Neuronal stem cell (in vitro differentiated cells): ENCODE results near the gene NRXN3.

ENCODE experiments used
- DNase-seq: peaks from one replicate; pipeline ENCODE4 v3.0.0-alpha.2; 2013; ENCODE audit warnings: low spot score
- H2AFZ ChIP-seq: one replicate; pipeline ENCODE4 v1.6.1; 2013; ENCODE audit warnings: mild to moderate bottlenecking, low read length, inconsistent platforms
- H2AK5ac ChIP-seq: 2 replicates; pipeline ENCODE4 v1.6.1; 2013; ENCODE audit warnings: low read depth, mild to moderate bottlenecking, inconsistent platforms, low read length, moderate library complexity, mixed read lengths
- H2BK120ac ChIP-seq: 2 replicates; pipeline ENCODE4 v1.6.1; 2013; ENCODE audit warnings: low read depth, mild to moderate bottlenecking, inconsistent platforms, low read length, moderate library complexity, mixed read lengths
- H2BK12ac ChIP-seq: one replicate; pipeline ENCODE4 v1.6.1; 2013; ENCODE audit warnings: low read length, inconsistent platforms
- H2BK15ac ChIP-seq: 2 replicates; pipeline ENCODE4 v1.6.1; 2013; ENCODE audit warnings: mild to moderate bottlenecking, low read length, inconsistent platforms, mixed read lengths
- H2BK5ac ChIP-seq: one replicate; pipeline ENCODE4 v1.6.1; 2013; ENCODE audit warnings: inconsistent platforms, mild to moderate bottlenecking, low read length, moderate library complexity
- H3K14ac ChIP-seq: one replicate; pipeline ENCODE4 v1.6.1; 2013; ENCODE audit warnings: low read length, inconsistent platforms
- H3K18ac ChIP-seq: 2 replicates; pipeline ENCODE4 v1.6.1; 2013; ENCODE audit warnings: low read length, inconsistent platforms
- H3K23ac ChIP-seq: 2 replicates; pipeline ENCODE4 v1.6.1; 2013; ENCODE audit warnings: low read depth, mild to moderate bottlenecking, mixed read lengths, low read length, inconsistent platforms; ENCODE audit not compliant: poor library complexity
- H3K27ac ChIP-seq: replicated peaks from 3 replicates; pipeline ENCODE4 v1.5.1; 2013; ENCODE audit warnings: low read length, inconsistent platforms
- H3K27me3 ChIP-seq, 3 experiments: 2 replicates each; pipeline ENCODE4 v1.6.1; 2013; ENCODE audit warnings: low read length in 3 of 3, mild to moderate bottlenecking in 2 of 3, inconsistent platforms in 1 of 3, low read depth in 1 of 3, mixed read lengths in 1 of 3, moderate library complexity in 1 of 3; ENCODE audit not compliant: control insufficient read depth in 3 of 3, insufficient read depth in 3 of 3
- H3K36me3 ChIP-seq, 2 donors: replicated peaks in 1 of 2; 2 replicates each; pipeline ENCODE4 v1.6.1; 2013; ENCODE audit warnings: low read length in 2 of 2; ENCODE audit not compliant: control insufficient read depth in 2 of 2, insufficient read depth in 2 of 2
- H3K4ac ChIP-seq: 2 replicates; pipeline ENCODE4 v1.6.1; 2013; ENCODE audit warnings: inconsistent platforms, mild to moderate bottlenecking, low read length, moderate library complexity
- H3K4me1 ChIP-seq, 2 donors: 1 replicate in 1 of 2; 2 replicates in 1 of 2; pipeline ENCODE4 v1.6.1; 2013; ENCODE audit warnings: low read length in 2 of 2, low read depth in 1 of 2; ENCODE audit not compliant: control insufficient read depth in 2 of 2, insufficient read depth in 1 of 2
- H3K4me2 ChIP-seq: one replicate; pipeline ENCODE4 v1.6.1; 2013; ENCODE audit warnings: mild to moderate bottlenecking, low read length, inconsistent platforms; ENCODE audit not compliant: insufficient read depth, poor library complexity, severe bottlenecking
- H3K4me3 ChIP-seq, 2 donors: 2 replicates each; pipeline ENCODE4 v1.5.1; 2013; ENCODE audit warnings: low read length in 2 of 2, mild to moderate bottlenecking in 2 of 2, inconsistent platforms in 1 of 2, moderate library complexity in 1 of 2
- H3K79me1 ChIP-seq: one replicate; pipeline ENCODE4 v1.6.1; 2013; ENCODE audit warnings: low read depth, mild to moderate bottlenecking, inconsistent platforms, low read length, moderate library complexity
- H3K9ac ChIP-seq: one replicate; pipeline ENCODE4 v1.6.1; 2013; ENCODE audit warnings: mild to moderate bottlenecking, low read depth, low read length, inconsistent platforms; ENCODE audit not compliant: poor library complexity
- H3K9me3 ChIP-seq, 2 donors: replicated peaks in 1 of 2; 2 replicates each; pipeline versions ENCODE3 to v1.6.1; 2013; ENCODE audit warnings: low read length in 2 of 2, mild to moderate bottlenecking in 2 of 2, inconsistent platforms in 1 of 2, low read depth in 1 of 2, mixed read lengths in 1 of 2, moderate library complexity in 1 of 2; ENCODE audit not compliant: control insufficient read depth in 2 of 2, insufficient read depth in 1 of 2
- H4K8ac ChIP-seq: one replicate; pipeline ENCODE4 v1.6.1; 2013; ENCODE audit warnings: low read depth, mild to moderate bottlenecking, inconsistent platforms, low read length, moderate library complexity
- H4K91ac ChIP-seq: one replicate; pipeline ENCODE4 v1.6.1; 2013; ENCODE audit warnings: low read length, low read depth, mild to moderate bottlenecking, inconsistent platforms; ENCODE audit not compliant: poor library complexity
- WGBS, 2 donors: extraction: QIAGEN DNeasy Blood & Tissue Kit; methylation state at CpG; one replicate each; pipeline ENCODE4 v1.1.7; 2013; ENCODE audit warnings: missing lambda C conversion rate in 2 of 2, mixed read lengths in 1 of 2; ENCODE audit not compliant: insufficient read length in 2 of 2, insufficient replicate concordance in 1 of 2; ENCODE audit errors: extremely low coverage in 2 of 2; 5-methylcytosine and 5-hydroxymethylcytosine counted together

NRXN3 gene

GRCh38 chr14:78316786-78317185, 146.6 kb downstream of the NRXN3 start:
- WGBS, 2 donors, result no CpG with 5 or more reads among the region's 3 CpGs
- Histone ChIP-seq H2BK120ac (no peak overlapping the region), H3K4me3 (no peak overlapping the region), H3K36me3 (no peaks in the 10 kb centered on the region), H3K9me3 (peaks cover 0 to 2% of the 10 kb centered on the region in 2 donors), H3K27me3 (no peaks in the 10 kb centered on the region), H3K14ac (no peak overlapping the region), H3K4me2 (no peak overlapping the region), H2AFZ (no peak overlapping the region), H4K91ac (no peak overlapping the region), H2BK5ac (no peak overlapping the region), H3K23ac (no peak overlapping the region), H2BK12ac (no peak overlapping the region), H3K27ac (no peak overlapping the region), H3K9ac (no peak overlapping the region), H3K4ac (no peak overlapping the region), H3K79me1 (no peaks in the 10 kb centered on the region), H2AK5ac (no peak overlapping the region), H3K4me1 (peaks cover 0 to 16% of the 10 kb centered on the region in 2 donors), H3K18ac (peak overlapping the region; percentile 48), H4K8ac (no peak overlapping the region), H2BK15ac (no peak overlapping the region)
- DNase-seq, result no peak

GRCh38 chr14:78319406-78319805, 149.2 kb downstream of the NRXN3 start:
- no peak overlapping the region for H3K18ac ChIP-seq
- H3K4ac ChIP-seq, result no peak overlapping the region
- no peak for DNase-seq
- no peak overlapping the region for H2AFZ ChIP-seq
- H4K8ac ChIP-seq, result no peak overlapping the region
- no peak overlapping the region for H3K9ac ChIP-seq
- peaks cover 0 to under 1% of the 10 kb centered on the region in 2 donors for H3K9me3 ChIP-seq
- no peak overlapping the region for H3K14ac ChIP-seq
- H2AK5ac ChIP-seq, result no peak overlapping the region
- H3K4me1 ChIP-seq, result peaks cover 0 to 13% of the 10 kb centered on the region in 2 donors
- no peak overlapping the region for H3K27ac ChIP-seq
- H3K27me3 ChIP-seq, result no peaks in the 10 kb centered on the region
- H2BK15ac ChIP-seq, result no peak overlapping the region
- WGBS, 2 donors, result no CpG with 5 or more reads among the region's 2 CpGs
- H2BK5ac ChIP-seq, result no peak overlapping the region
- H2BK120ac ChIP-seq, result no peak overlapping the region
- H3K36me3 ChIP-seq, result no peaks in the 10 kb centered on the region
- no peak overlapping the region for H3K4me2 ChIP-seq
- no peaks in the 10 kb centered on the region for H3K79me1 ChIP-seq
- no peak overlapping the region for H3K23ac ChIP-seq
- no peak overlapping the region for H4K91ac ChIP-seq
- no peak overlapping the region for H3K4me3 ChIP-seq
- H2BK12ac ChIP-seq, result no peak overlapping the region

- H3K14ac ChIP-seq, result no peak overlapping the region
- no peak overlapping the region for H3K4me3 ChIP-seq
- H3K4ac ChIP-seq, result no peak overlapping the region
- no peaks in the 10 kb centered on the region for H3K9me3 ChIP-seq
- no peak overlapping the region for H2BK12ac ChIP-seq
- H2BK15ac ChIP-seq, result no peak overlapping the region
- H3K36me3 ChIP-seq, result no peaks in the 10 kb centered on the region
- no peak overlapping the region for H2AFZ ChIP-seq
- no peak overlapping the region for H2BK5ac ChIP-seq
- no peak overlapping the region for H3K9ac ChIP-seq
- H2BK120ac ChIP-seq, result no peak overlapping the region
- no peaks in the 10 kb centered on the region for H3K79me1 ChIP-seq
- no peak overlapping the region for H3K23ac ChIP-seq
- H3K4me2 ChIP-seq, result no peak overlapping the region
- no peak overlapping the region for H4K91ac ChIP-seq
- no peaks in the 10 kb centered on the region for H3K27me3 ChIP-seq
- H3K4me1 ChIP-seq, result peaks cover 0 to 11% of the 10 kb centered on the region in 2 donors
- H3K18ac ChIP-seq, result no peak overlapping the region
- DNase-seq, result no peak
- no CpG with 5 or more reads among the region's 12 CpGs for WGBS, 2 donors
- no peak overlapping the region for H4K8ac ChIP-seq
- H3K27ac ChIP-seq, result no peak overlapping the region
- no peak overlapping the region for H2AK5ac ChIP-seq
Measured at GRCh38 chr14:78319887-78320635, 149.9 kb downstream of the NRXN3 start.

GRCh38 chr14:78324353-78324752, 154.2 kb downstream of the NRXN3 start:
- Histone ChIP-seq H3K4me3 (no peak overlapping the region), H3K4me1 (peaks cover 0 to 6% of the 10 kb centered on the region in 2 donors), H2BK12ac (no peak overlapping the region), H2BK5ac (no peak overlapping the region), H3K27me3 (no peaks in the 10 kb centered on the region), H3K14ac (no peak overlapping the region), H3K9ac (no peak overlapping the region), H3K9me3 (no peaks in the 10 kb centered on the region), H2AFZ (no peak overlapping the region), H3K27ac (no peak overlapping the region), H3K36me3 (no peaks in the 10 kb centered on the region), H2BK120ac (no peak overlapping the region), H4K91ac (no peak overlapping the region), H3K18ac (no peak overlapping the region), H3K23ac (no peak overlapping the region), H2AK5ac (no peak overlapping the region), H4K8ac (no peak overlapping the region), H2BK15ac (no peak overlapping the region), H3K79me1 (no peaks in the 10 kb centered on the region), H3K4me2 (no peak overlapping the region), H3K4ac (no peak overlapping the region)
- no peak for DNase-seq
- WGBS, 2 donors, result no CpG with 5 or more reads among the region's 1 CpG
